ENCODE results near the gene RFX7.
A peak's percentile ranks its signal among the peaks of the same experiment; 100 is the strongest.

Gene RFX7

GRCh38 chr15:56254265-56254664 is 10.6 kb upstream of the RFX7 start:
- Histone ChIP-seq H3K36me3 (ENCODE audit: control insufficient read depth, insufficient read depth, low read length) (no peaks in the 10 kb centered on the region), H3K9me3 (ENCODE audit: control insufficient read depth, low read length) (peaks cover 3% of the 10 kb centered on the region), H3K4me1 (ENCODE audit: control insufficient read depth, insufficient read depth, low read length, poor library complexity, severe bottlenecking) (no peaks in the 10 kb centered on the region), H3K27ac (ENCODE audit: low read depth, low read length, severe bottlenecking) (no peak overlapping the region), H3K4me3 (ENCODE audit: extremely low read depth, insufficient read depth, low read length, poor library complexity, severe bottlenecking) (no peak overlapping the region)

- H3K36me3 ChIP-seq (ENCODE audit: control insufficient read depth, insufficient read depth, low read length): no peaks in the 10 kb centered on the region
- H3K4me1 ChIP-seq (ENCODE audit: control insufficient read depth, insufficient read depth, low read length, poor library complexity, severe bottlenecking): no peaks in the 10 kb centered on the region
- H3K4me3 ChIP-seq (ENCODE audit: extremely low read depth, insufficient read depth, low read length, poor library complexity, severe bottlenecking): no peak overlapping the region
- 100% methylated on average over 1 of the region's 2 CpGs; no CpG with 5 or more reads in 1 of the 2 experiments for WGBS, 2 experiments (ENCODE audit: insufficient coverage in 2 of 2)
- H3K27ac ChIP-seq (ENCODE audit: low read depth, low read length, severe bottlenecking): no peak overlapping the region
- H3K9me3 ChIP-seq (ENCODE audit: control insufficient read depth, low read length): no peaks in the 10 kb centered on the region
Measured at GRCh38 chr15:56252386-56252785, 8.7 kb upstream of the RFX7 start.

- WGBS, 2 experiments (ENCODE audit: insufficient coverage in 2 of 2): 83 to 100% methylated on average over 1 of the region's 4 CpGs
- H3K36me3 ChIP-seq (ENCODE audit: control insufficient read depth, insufficient read depth, low read length): no peaks in the 10 kb centered on the region
- no peak overlapping the region for H3K4me3 ChIP-seq (ENCODE audit: extremely low read depth, insufficient read depth, low read length, poor library complexity, severe bottlenecking)
- no peaks in the 10 kb centered on the region for H3K9me3 ChIP-seq (ENCODE audit: control insufficient read depth, low read length)
- H3K27ac ChIP-seq (ENCODE audit: low read depth, low read length, severe bottlenecking): peak overlapping the region; percentile 19
- H3K4me1 ChIP-seq (ENCODE audit: control insufficient read depth, insufficient read depth, low read length, poor library complexity, severe bottlenecking): no peaks in the 10 kb centered on the region
Measured at GRCh38 chr15:56251315-56252095, 7.8 kb upstream of the RFX7 start.

- Histone ChIP-seq H3K9me3 (ENCODE audit: control insufficient read depth, low read length) (no peaks in the 10 kb centered on the region), H3K36me3 (ENCODE audit: control insufficient read depth, insufficient read depth, low read length) (no peaks in the 10 kb centered on the region), H3K4me3 (ENCODE audit: extremely low read depth, insufficient read depth, low read length, poor library complexity, severe bottlenecking) (no peak overlapping the region), H3K4me1 (ENCODE audit: control insufficient read depth, insufficient read depth, low read length, poor library complexity, severe bottlenecking) (no peaks in the 10 kb centered on the region), H3K27ac (ENCODE audit: low read depth, low read length, severe bottlenecking) (no peak overlapping the region)
- WGBS, 2 experiments (ENCODE audit: insufficient coverage in 2 of 2): no CpG with 5 or more reads among the region's 1 CpG
Measured at GRCh38 chr15:56250626-56251025, 6.9 kb upstream of the RFX7 start.

- Histone ChIP-seq H3K4me1 (ENCODE audit: control insufficient read depth, insufficient read depth, low read length, poor library complexity, severe bottlenecking) (peaks cover 3% of the 10 kb centered on the region), H3K4me3 (ENCODE audit: extremely low read depth, insufficient read depth, low read length, poor library complexity, severe bottlenecking) (no peak overlapping the region), H3K27ac (ENCODE audit: low read depth, low read length, severe bottlenecking) (no peak overlapping the region), H3K36me3 (ENCODE audit: control insufficient read depth, insufficient read depth, low read length) (no peaks in the 10 kb centered on the region), H3K9me3 (ENCODE audit: control insufficient read depth, low read length) (no peaks in the 10 kb centered on the region)
Measured at GRCh38 chr15:56249092-56249491, 5.4 kb upstream of the RFX7 start.

GRCh38 chr15:56248311-56248992 is 4.8 kb upstream of the RFX7 start:
- WGBS, 2 experiments (ENCODE audit: insufficient coverage in 2 of 2): no CpG with 5 or more reads among the region's 3 CpGs
- no peaks in the 10 kb centered on the region for H3K36me3 ChIP-seq (ENCODE audit: control insufficient read depth, insufficient read depth, low read length)

GRCh38 chr15:56247266-56247665 is 3.6 kb upstream of the RFX7 start:
- H3K4me3 ChIP-seq (ENCODE audit: extremely low read depth, insufficient read depth, low read length, poor library complexity, severe bottlenecking): no peak overlapping the region
- H3K36me3 ChIP-seq (ENCODE audit: control insufficient read depth, insufficient read depth, low read length): no peaks in the 10 kb centered on the region
- no CpG with 5 or more reads among the region's 2 CpGs for WGBS, 2 experiments (ENCODE audit: insufficient coverage in 2 of 2)
- peaks cover 3% of the 10 kb centered on the region for H3K4me1 ChIP-seq (ENCODE audit: control insufficient read depth, insufficient read depth, low read length, poor library complexity, severe bottlenecking)
- no peak overlapping the region for H3K27ac ChIP-seq (ENCODE audit: low read depth, low read length, severe bottlenecking)
- H3K9me3 ChIP-seq (ENCODE audit: control insufficient read depth, low read length): no peaks in the 10 kb centered on the region

More at GRCh38 chr15:56248311-56248992, 4.8 kb upstream of the RFX7 start:
- H3K4me1 ChIP-seq (ENCODE audit: control insufficient read depth, insufficient read depth, low read length, poor library complexity, severe bottlenecking): peaks cover 3% of the 10 kb centered on the region
- no peak overlapping the region for H3K4me3 ChIP-seq (ENCODE audit: extremely low read depth, insufficient read depth, low read length, poor library complexity, severe bottlenecking)
- H3K27ac ChIP-seq (ENCODE audit: low read depth, low read length, severe bottlenecking): no peak overlapping the region
- no peaks in the 10 kb centered on the region for H3K9me3 ChIP-seq (ENCODE audit: control insufficient read depth, low read length)

GRCh38 chr15:56245871-56246814 is 2.5 kb upstream of the RFX7 start:
- 8 to 9% methylated on average over 13 to 14 of the region's 15 CpGs for WGBS, 2 experiments (ENCODE audit: insufficient coverage in 2 of 2)
- H3K4me3 ChIP-seq (ENCODE audit: extremely low read depth, insufficient read depth, low read length, poor library complexity, severe bottlenecking): no peak overlapping the region
- no peak overlapping the region for H3K27ac ChIP-seq (ENCODE audit: low read depth, low read length, severe bottlenecking)
- peaks cover 3% of the 10 kb centered on the region for H3K4me1 ChIP-seq (ENCODE audit: control insufficient read depth, insufficient read depth, low read length, poor library complexity, severe bottlenecking)
- no peaks in the 10 kb centered on the region for H3K9me3 ChIP-seq (ENCODE audit: control insufficient read depth, low read length)
- H3K36me3 ChIP-seq (ENCODE audit: control insufficient read depth, insufficient read depth, low read length): no peaks in the 10 kb centered on the region

GRCh38 chr15:56244811-56245576 is 1.3 kb upstream of the RFX7 start:
- 64 to 84% methylated on average over 7 of the region's 10 CpGs for WGBS, 2 experiments (ENCODE audit: insufficient coverage in 2 of 2)

More at GRCh38 chr15:56244811-56245576, 1.3 kb upstream of the RFX7 start:
- H3K36me3 ChIP-seq (ENCODE audit: control insufficient read depth, insufficient read depth, low read length): no peaks in the 10 kb centered on the region
- H3K27ac ChIP-seq (ENCODE audit: low read depth, low read length, severe bottlenecking): peak overlapping the region; percentile 86
- H3K4me1 ChIP-seq (ENCODE audit: control insufficient read depth, insufficient read depth, low read length, poor library complexity, severe bottlenecking): peaks cover 3% of the 10 kb centered on the region
- peak overlapping the region; percentile 51 for H3K4me3 ChIP-seq (ENCODE audit: extremely low read depth, insufficient read depth, low read length, poor library complexity, severe bottlenecking)
- H3K9me3 ChIP-seq (ENCODE audit: control insufficient read depth, low read length): no peaks in the 10 kb centered on the region
